Upper lobe of left lung (tissue), 4 donors: ENCODE measurements around the gene CDC37L1.

Experiments
- POLR2AphosphoS5 ChIP-seq, 2 donors: sonication (generic); formaldehyde crosslinking; IDR thresholded peaks; one replicate each; pipeline ENCODE4 v1.5.1; 2017; ENCODE audit warnings: antibody characterized with exemption in 2 of 2
- TF ChIP-seq, protein P1 (sequence below), 6 experiments: fragments of 450-650 bp in 4 of 6; fragments of 200-600 bp in 2 of 6; sonication (generic) in 2 of 6; IDR thresholded peaks; one replicate each; pipeline ENCODE4 v1.5.1; 2016 to 2019; ENCODE audit warnings: antibody characterized with exemption in 6 of 6

- TF ChIP-seq, protein P1, sequence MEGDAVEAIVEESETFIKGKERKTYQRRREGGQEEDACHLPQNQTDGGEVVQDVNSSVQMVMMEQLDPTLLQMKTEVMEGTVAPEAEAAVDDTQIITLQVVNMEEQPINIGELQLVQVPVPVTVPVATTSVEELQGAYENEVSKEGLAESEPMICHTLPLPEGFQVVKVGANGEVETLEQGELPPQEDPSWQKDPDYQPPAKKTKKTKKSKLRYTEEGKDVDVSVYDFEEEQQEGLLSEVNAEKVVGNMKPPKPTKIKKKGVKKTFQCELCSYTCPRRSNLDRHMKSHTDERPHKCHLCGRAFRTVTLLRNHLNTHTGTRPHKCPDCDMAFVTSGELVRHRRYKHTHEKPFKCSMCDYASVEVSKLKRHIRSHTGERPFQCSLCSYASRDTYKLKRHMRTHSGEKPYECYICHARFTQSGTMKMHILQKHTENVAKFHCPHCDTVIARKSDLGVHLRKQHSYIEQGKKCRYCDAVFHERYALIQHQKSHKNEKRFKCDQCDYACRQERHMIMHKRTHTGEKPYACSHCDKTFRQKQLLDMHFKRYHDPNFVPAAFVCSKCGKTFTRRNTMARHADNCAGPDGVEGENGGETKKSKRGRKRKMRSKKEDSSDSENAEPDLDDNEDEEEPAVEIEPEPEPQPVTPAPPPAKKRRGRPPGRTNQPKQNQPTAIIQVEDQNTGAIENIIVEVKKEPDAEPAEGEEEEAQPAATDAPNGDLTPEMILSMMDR (IDR thresholded peaks at IDR 0.05), result no peak
- no peak for TF ChIP-seq POLR2AphosphoS5 (IDR thresholded peaks at IDR 0.05)
Observed at GRCh38 chr9:4706021-4706420, 26.7 kb downstream of the CDC37L1 start.
